ENCODE measurements around the gene PRKRA.

The PRKRA gene

DNA sequence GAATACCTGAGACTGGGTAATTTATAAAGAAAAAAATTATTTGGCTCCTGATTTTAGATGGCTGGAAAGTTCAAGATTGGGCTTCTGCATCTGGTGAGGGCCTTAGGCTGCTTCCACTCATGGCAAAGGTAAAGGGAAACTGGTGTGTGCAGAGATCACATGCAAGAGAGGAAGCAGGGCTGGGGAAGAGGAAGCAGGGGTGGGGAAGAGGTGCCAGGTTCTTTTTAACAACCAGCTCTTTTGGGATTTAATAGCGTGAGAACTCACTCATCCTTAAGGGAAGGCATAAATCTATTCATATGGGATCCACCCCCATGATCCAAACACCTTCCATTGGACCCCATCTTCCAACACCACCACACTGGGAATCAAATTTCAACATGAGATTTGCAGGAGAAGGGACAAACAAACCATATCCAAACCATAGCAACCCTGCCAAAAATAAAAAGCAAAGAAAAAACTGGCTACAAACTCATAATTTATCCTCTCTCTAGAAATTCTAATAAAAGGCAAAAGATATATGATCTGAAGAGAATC is 30.4 kb downstream of the PRKRA start:
- Histone ChIP-seq H4K8ac (ENCODE audit: low read depth, low read length) (no peak overlapping the region), H2AFZ (ENCODE audit: insufficient read depth, low read length, poor library complexity) (no peak overlapping the region), H2AK5ac (ENCODE audit: low read length) (no peak overlapping the region), H3K4ac (ENCODE audit: low read depth, low read length) (no peak overlapping the region), H3K18ac (ENCODE audit: low read length) (no peak overlapping the region), H2BK120ac (ENCODE audit: insufficient read depth, low read length, poor library complexity) (no peak overlapping the region), H3K4me2 (ENCODE audit: low read length) (no peak overlapping the region), H3K36me3 (ENCODE audit: control insufficient read depth in 1 of 2, insufficient read depth in 2 of 2, low read length in 2 of 2) (no peaks in the 10 kb centered on the region), H4K12ac (ENCODE audit: low read depth, low read length) (no peak overlapping the region), H3K23ac (ENCODE audit: low read length) (no peak overlapping the region), H3K27me3 (ENCODE audit: insufficient read depth, low read length) (no peaks in the 10 kb centered on the region), H3K9me3 (ENCODE audit: insufficient read depth, low read depth, low read length) (no peaks in the 10 kb centered on the region), H3K14ac (ENCODE audit: low read length) (no peak overlapping the region), H2BK5ac (ENCODE audit: low read depth, low read length, poor library complexity) (no peak overlapping the region), H3K9ac (ENCODE audit: low read length) (no peak overlapping the region), H2BK12ac (ENCODE audit: low read length) (no peak overlapping the region), H3K79me2 (ENCODE audit: control insufficient read depth, insufficient read depth, low read length, poor library complexity) (no peaks in the 10 kb centered on the region), H3K79me1 (ENCODE audit: low read length) (no peaks in the 10 kb centered on the region), H3K4me3 (ENCODE audit: low read depth, low read length) (no peak overlapping the region), H4K91ac (ENCODE audit: low read depth, low read length) (no peak overlapping the region), H3K27ac (ENCODE audit: low read depth, low read length) (no peak overlapping the region), H3K4me1 (ENCODE audit: control insufficient read depth in 1 of 2, insufficient read depth in 2 of 2, low read length in 2 of 2) (no peaks in the 10 kb centered on the region)
- WGBS (ENCODE audit: extremely low coverage, insufficient coverage, insufficient read length), result no CpG with 5 or more reads among the region's 1 CpG
- no peak for DNase-seq

DNA sequence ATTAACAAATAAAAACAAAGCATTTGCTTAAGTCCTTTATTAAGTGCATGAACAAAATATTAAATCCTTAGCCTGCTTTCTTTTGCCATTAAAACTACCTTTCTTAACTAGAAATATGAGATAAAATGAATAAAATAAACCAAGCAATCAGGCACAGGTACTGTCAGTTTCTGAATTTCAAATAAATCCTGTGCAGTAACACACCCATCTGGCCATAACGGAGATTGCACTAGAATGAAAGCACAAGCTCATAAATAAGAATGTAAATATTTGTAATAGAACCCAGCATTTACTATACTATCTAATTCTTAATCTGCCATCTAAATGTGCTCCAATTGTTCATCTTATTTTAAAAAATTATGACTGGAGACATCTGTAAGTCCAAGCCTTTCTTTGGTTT is 31.9 kb downstream of the PRKRA start:
- H3K27me3 ChIP-seq (ENCODE audit: insufficient read depth, low read length), result no peaks in the 10 kb centered on the region
- H3K4ac ChIP-seq (ENCODE audit: low read depth, low read length), result no peak overlapping the region
- no peak overlapping the region for H2BK12ac ChIP-seq (ENCODE audit: low read length)
- H3K9ac ChIP-seq (ENCODE audit: low read length), result no peak overlapping the region
- H3K14ac ChIP-seq (ENCODE audit: low read length), result no peak overlapping the region
- no peak for DNase-seq
- no peak overlapping the region for H2AFZ ChIP-seq (ENCODE audit: insufficient read depth, low read length, poor library complexity)
- H4K91ac ChIP-seq (ENCODE audit: low read depth, low read length), result no peak overlapping the region
- no CpG with 5 or more reads among the region's 1 CpG for WGBS (ENCODE audit: extremely low coverage, insufficient coverage, insufficient read length)
- H3K79me1 ChIP-seq (ENCODE audit: low read length), result no peaks in the 10 kb centered on the region
- H3K79me2 ChIP-seq (ENCODE audit: control insufficient read depth, insufficient read depth, low read length, poor library complexity), result no peaks in the 10 kb centered on the region
- H4K12ac ChIP-seq (ENCODE audit: low read depth, low read length), result no peak overlapping the region
- H2BK120ac ChIP-seq (ENCODE audit: insufficient read depth, low read length, poor library complexity), result no peak overlapping the region
- H3K4me2 ChIP-seq (ENCODE audit: low read length), result no peak overlapping the region
- H3K36me3 ChIP-seq (ENCODE audit: control insufficient read depth in 1 of 2, insufficient read depth in 2 of 2, low read length in 2 of 2), result no peaks in the 10 kb centered on the region
- H2AK5ac ChIP-seq (ENCODE audit: low read length), result no peak overlapping the region
- H3K23ac ChIP-seq (ENCODE audit: low read length), result no peak overlapping the region
- no peak overlapping the region for H2BK5ac ChIP-seq (ENCODE audit: low read depth, low read length, poor library complexity)
- no peak overlapping the region for H3K4me3 ChIP-seq (ENCODE audit: low read depth, low read length)
- no peaks in the 10 kb centered on the region for H3K4me1 ChIP-seq (ENCODE audit: control insufficient read depth in 1 of 2, insufficient read depth in 2 of 2, low read length in 2 of 2)
- no peaks in the 10 kb centered on the region for H3K9me3 ChIP-seq (ENCODE audit: insufficient read depth, low read depth, low read length)
- H4K8ac ChIP-seq (ENCODE audit: low read depth, low read length), result no peak overlapping the region
- H3K18ac ChIP-seq (ENCODE audit: low read length), result no peak overlapping the region
- H3K27ac ChIP-seq (ENCODE audit: low read depth, low read length), result no peak overlapping the region

DNA sequence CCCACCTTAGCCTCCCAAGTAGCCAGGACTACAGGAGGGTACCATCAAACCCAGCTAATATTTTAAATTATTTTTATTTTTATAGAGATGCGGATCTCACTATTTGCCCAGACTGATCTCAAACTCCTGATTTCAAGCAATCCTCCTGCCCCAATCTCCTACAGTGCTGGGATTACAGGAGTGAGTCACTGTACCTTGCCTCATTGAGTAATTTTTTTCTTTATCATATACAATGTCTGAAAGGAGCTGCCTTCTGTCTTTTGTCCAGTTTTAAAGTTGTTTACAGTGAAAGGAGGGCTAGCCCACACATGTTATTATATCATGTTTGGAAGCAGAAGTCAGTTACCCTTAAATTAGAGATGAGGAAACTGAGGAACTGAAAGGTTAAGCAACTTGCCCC is 32.5 kb downstream of the PRKRA start:
- Histone ChIP-seq H3K4me1 (ENCODE audit: control insufficient read depth in 1 of 2, insufficient read depth in 2 of 2, low read length in 2 of 2) (no peaks in the 10 kb centered on the region), H3K14ac (ENCODE audit: low read length) (no peak overlapping the region), H3K9me3 (ENCODE audit: insufficient read depth, low read depth, low read length) (no peaks in the 10 kb centered on the region), H3K36me3 (ENCODE audit: control insufficient read depth in 1 of 2, insufficient read depth in 2 of 2, low read length in 2 of 2) (no peaks in the 10 kb centered on the region), H2BK120ac (ENCODE audit: insufficient read depth, low read length, poor library complexity) (no peak overlapping the region), H3K18ac (ENCODE audit: low read length) (no peak overlapping the region), H3K4ac (ENCODE audit: low read depth, low read length) (no peak overlapping the region), H3K27ac (ENCODE audit: low read depth, low read length) (no peak overlapping the region), H2AK5ac (ENCODE audit: low read length) (no peak overlapping the region), H3K23ac (ENCODE audit: low read length) (no peak overlapping the region), H2AFZ (ENCODE audit: insufficient read depth, low read length, poor library complexity) (no peak overlapping the region), H3K4me3 (ENCODE audit: low read depth, low read length) (no peak overlapping the region), H2BK5ac (ENCODE audit: low read depth, low read length, poor library complexity) (no peak overlapping the region), H4K91ac (ENCODE audit: low read depth, low read length) (no peak overlapping the region), H2BK12ac (ENCODE audit: low read length) (no peak overlapping the region), H3K4me2 (ENCODE audit: low read length) (no peak overlapping the region), H3K79me1 (ENCODE audit: low read length) (peaks cover 4% of the 10 kb centered on the region), H3K79me2 (ENCODE audit: control insufficient read depth, insufficient read depth, low read length, poor library complexity) (peaks cover 2% of the 10 kb centered on the region), H3K27me3 (ENCODE audit: insufficient read depth, low read length) (no peaks in the 10 kb centered on the region), H4K12ac (ENCODE audit: low read depth, low read length) (no peak overlapping the region), H4K8ac (ENCODE audit: low read depth, low read length) (no peak overlapping the region), H3K9ac (ENCODE audit: low read length) (no peak overlapping the region)
- no peak for DNase-seq
- whole genome bisulfite sequencing (ENCODE audit: extremely low coverage, insufficient coverage, insufficient read length), result no CpG with 5 or more reads among the region's 1 CpG

DNA sequence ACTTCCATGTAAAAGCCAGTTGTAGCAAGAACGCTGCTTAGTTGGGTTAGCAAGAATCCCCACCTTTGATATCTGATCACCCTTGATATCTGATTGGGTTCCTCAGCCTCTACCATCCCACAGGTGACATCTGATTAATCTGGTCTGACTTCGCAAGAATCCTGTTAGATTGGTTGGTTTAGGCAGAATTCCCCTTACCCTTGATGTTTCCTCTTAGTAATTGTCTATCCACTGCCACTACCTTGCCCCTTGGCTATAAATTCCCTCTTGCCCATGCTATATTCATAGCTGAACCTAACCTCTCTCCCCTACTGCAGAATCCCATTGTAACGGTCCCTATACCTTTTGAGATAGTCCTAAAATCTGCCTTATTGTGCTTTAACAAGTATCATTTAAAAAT is 33.1 kb downstream of the PRKRA start:
- no CpG with 5 or more reads among the region's 3 CpGs for WGBS (ENCODE audit: extremely low coverage, insufficient coverage, insufficient read length)
- no peaks in the 10 kb centered on the region for H3K27me3 ChIP-seq (ENCODE audit: insufficient read depth, low read length)
- no peak overlapping the region for H3K9ac ChIP-seq (ENCODE audit: low read length)
- H2AK5ac ChIP-seq (ENCODE audit: low read length), result no peak overlapping the region
- no peak overlapping the region for H4K12ac ChIP-seq (ENCODE audit: low read depth, low read length)
- no peak overlapping the region for H2BK120ac ChIP-seq (ENCODE audit: insufficient read depth, low read length, poor library complexity)
- no peak overlapping the region for H2BK12ac ChIP-seq (ENCODE audit: low read length)
- no peak overlapping the region for H2AFZ ChIP-seq (ENCODE audit: insufficient read depth, low read length, poor library complexity)
- H3K27ac ChIP-seq (ENCODE audit: low read depth, low read length), result no peak overlapping the region
- H3K4me1 ChIP-seq (ENCODE audit: control insufficient read depth in 1 of 2, insufficient read depth in 2 of 2, low read length in 2 of 2), result no peaks in the 10 kb centered on the region
- peaks cover 4% of the 10 kb centered on the region for H3K79me2 ChIP-seq (ENCODE audit: control insufficient read depth, insufficient read depth, low read length, poor library complexity)
- no peak overlapping the region for H2BK5ac ChIP-seq (ENCODE audit: low read depth, low read length, poor library complexity)
- DNase-seq, result no peak
- H4K8ac ChIP-seq (ENCODE audit: low read depth, low read length), result no peak overlapping the region
- H3K4me3 ChIP-seq (ENCODE audit: low read depth, low read length), result no peak overlapping the region
- no peak overlapping the region for H3K4me2 ChIP-seq (ENCODE audit: low read length)
- no peak overlapping the region for H3K23ac ChIP-seq (ENCODE audit: low read length)
- H3K9me3 ChIP-seq (ENCODE audit: insufficient read depth, low read depth, low read length), result no peaks in the 10 kb centered on the region
- no peak overlapping the region for H3K18ac ChIP-seq (ENCODE audit: low read length)
- peaks cover 7% of the 10 kb centered on the region for H3K79me1 ChIP-seq (ENCODE audit: low read length)
- no peak overlapping the region for H4K91ac ChIP-seq (ENCODE audit: low read depth, low read length)
- H3K4ac ChIP-seq (ENCODE audit: low read depth, low read length), result no peak overlapping the region
- H3K14ac ChIP-seq (ENCODE audit: low read length), result no peak overlapping the region
- H3K36me3 ChIP-seq (ENCODE audit: control insufficient read depth in 1 of 2, insufficient read depth in 2 of 2, low read length in 2 of 2), result no peaks in the 10 kb centered on the region

Measured in trophoblast cell (in vitro differentiated cells and primary cell).